HL-60 (cell line): ENCODE data around the gene CAMK2B.

Experiments
- CTCF ChIP-seq: IDR thresholded peaks from one replicate; pipeline ENCODE4 v1.5.1; 2011; ENCODE audit warnings: low read length, control low read depth, inconsistent platforms; ENCODE audit not compliant: insufficient read depth
- GABPA ChIP-seq: IDR thresholded peaks from 2 replicates; pipeline ENCODE4 v1.6.1; 2012; ENCODE audit warnings: low read depth
- POLR2AphosphoS5 ChIP-seq: IDR thresholded peaks from 2 replicates; pipeline ENCODE4 v1.6.1; 2012; ENCODE audit warnings: low read depth
- REST ChIP-seq: IDR thresholded peaks from 2 replicates; pipeline ENCODE4 v1.6.1; 2012; ENCODE audit warnings: low read depth; ENCODE audit not compliant: insufficient replicate concordance
- SPI1 ChIP-seq: IDR thresholded peaks from 2 replicates; pipeline ENCODE4 v1.6.1; 2012; ENCODE audit warnings: low read depth, mild to moderate bottlenecking, borderline replicate concordance

- TF ChIP-seq CTCF: no peak
- no peak for TF ChIP-seq POLR2AphosphoS5
- no peak for TF ChIP-seq SPI1
- TF ChIP-seq GABPA: no peak
- TF ChIP-seq REST: no peak
These were observed 16.0 kb upstream of the CAMK2B start for GRCh38 chr7:44341401-44341800.
